Retina (tissue), 1 donor: ENCODE measurements around the gene CFAP45.

Source experiments
- DNase-seq: peaks from one replicate; pipeline ENCODE4 v3.0.0-alpha.2; 2016

CFAP45 gene

DNA sequence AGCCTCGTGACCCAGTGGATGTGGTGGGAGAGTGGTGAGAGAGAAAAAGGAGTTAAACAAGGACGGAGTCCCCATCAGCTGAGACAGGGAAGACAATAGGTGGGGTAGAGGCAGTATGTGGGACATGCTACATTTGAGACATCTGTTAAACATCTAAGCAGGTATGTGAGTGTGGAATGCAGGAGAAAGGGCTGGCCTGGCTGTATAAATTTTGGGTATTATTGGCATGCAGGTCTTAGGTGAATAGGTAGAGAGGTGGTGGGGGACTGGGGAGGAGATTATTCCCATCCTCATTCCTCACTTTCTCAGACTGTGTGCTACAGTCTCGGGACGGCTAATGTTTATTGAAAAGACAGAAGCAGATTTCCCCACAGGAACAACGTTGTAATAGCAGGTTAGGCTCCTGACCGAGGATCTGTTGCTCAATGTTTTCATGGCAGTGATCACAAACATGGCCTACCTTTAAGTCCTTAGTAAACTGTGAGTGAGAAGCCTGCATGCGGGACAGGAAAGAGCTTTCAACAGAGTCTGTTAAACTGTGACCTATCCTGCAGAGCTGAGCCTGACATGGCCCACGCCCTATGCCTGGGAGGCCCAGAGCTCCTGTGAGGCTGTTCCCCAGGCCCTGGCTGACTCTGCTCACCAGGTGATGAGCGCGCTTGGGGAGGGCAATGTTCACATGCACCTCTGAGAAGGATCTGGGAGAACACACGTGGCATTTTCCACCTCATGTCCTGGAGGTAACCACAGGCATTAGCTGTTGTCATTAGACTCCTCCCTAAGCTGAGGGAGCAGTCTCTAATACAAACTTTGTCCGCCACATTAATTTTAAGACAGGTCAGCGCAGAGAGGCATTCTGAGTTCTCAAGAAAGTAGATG lies 54.0 kb downstream of the CFAP45 start:
- no peak for DNase-seq

DNA sequence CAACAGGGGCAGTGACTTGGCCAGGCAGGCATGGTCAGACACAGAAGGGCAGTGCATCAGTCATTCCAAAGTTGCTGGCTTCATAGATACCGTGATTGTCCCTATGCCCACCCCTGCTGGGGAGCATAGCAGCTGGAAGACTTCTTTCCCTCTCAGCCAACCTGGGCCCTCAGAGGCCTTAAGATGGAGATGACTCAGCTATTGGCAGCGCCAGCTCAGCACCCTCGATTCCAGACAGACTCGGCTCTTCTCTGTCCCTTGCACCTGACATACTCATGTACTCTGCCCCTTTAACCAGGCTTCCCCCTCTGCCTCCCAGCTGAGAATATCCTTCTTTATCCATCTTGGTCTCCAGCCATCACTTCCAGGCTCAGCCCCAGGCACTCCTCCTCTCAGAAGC lies 56.5 kb downstream of the CFAP45 start:
- DNase-seq: no peak

DNA sequence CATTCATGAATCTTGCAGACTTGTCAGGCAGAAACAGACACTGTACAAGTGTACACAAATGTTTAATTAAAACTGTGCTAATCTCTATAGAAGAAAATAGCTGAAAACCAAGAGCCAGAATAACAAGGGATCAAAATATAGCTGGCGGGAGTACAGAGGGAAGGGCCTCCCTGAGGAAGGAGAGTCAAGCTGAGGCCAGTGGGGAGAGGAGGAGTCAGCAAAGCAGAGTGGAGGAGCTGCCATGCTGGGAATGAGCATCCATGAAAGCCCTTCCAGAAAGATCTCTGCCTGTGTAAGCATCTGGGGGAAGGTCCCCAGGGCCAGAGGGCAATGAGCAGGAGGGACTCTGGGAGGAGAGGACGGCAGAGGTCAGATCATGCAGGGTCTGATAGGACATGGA lies 58.2 kb downstream of the CFAP45 start:
- no peak for DNase-seq

DNA sequence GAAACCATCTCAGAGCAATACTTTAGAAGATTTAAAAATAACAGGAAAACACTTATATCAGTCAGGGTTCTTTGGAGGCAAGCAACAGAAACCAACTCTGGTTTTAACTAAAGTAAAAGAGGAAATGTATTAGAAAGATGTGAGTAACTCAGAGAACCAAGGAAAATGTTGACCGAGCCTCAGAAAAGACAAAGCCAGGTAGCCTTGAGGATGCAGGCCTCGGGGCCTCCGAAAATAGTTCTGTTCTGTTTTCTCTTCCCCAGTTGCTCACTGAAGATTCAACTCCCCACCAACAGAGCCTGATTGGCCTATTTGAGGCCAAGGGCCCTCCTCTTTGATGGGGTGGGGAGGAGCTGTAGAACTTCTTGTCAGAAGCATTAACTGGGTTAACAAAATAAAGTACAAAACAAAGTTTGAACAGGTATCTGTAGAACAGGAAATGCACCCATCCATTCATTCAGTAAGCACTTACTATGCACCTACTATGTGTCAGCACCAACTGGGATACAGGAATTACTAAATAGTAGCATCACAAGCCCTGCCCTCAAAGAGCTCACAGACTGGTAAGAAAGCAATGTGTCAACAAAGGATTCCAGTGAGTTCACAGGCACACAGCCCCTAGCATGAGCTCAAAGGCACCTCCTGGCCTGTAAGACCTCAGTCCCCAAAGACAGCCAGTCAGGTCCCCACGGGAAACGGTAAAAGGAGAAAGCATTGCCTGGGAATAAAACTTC lies 60.7 kb downstream of the CFAP45 start:
- DNase-seq: no peak

DNA sequence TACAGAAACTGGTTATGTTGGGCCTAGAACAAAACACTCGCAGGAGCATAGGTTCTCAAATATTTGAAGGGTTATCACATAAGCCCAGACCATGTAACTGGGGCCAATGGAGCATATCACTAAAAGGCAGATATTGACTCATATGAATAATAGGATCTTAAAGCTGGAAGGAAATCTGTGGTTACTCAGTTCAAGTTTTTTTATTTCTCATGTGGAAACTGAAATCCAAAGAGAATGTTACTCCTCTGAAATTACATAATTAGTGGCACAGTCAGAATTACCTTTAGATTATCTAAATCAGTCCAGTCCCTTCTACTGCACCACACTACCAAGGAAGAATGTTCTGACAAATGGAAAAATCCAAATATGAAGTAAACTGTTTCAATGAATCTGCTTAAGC lies 61.2 kb downstream of the CFAP45 start:
- DNase-seq: no peak

DNA sequence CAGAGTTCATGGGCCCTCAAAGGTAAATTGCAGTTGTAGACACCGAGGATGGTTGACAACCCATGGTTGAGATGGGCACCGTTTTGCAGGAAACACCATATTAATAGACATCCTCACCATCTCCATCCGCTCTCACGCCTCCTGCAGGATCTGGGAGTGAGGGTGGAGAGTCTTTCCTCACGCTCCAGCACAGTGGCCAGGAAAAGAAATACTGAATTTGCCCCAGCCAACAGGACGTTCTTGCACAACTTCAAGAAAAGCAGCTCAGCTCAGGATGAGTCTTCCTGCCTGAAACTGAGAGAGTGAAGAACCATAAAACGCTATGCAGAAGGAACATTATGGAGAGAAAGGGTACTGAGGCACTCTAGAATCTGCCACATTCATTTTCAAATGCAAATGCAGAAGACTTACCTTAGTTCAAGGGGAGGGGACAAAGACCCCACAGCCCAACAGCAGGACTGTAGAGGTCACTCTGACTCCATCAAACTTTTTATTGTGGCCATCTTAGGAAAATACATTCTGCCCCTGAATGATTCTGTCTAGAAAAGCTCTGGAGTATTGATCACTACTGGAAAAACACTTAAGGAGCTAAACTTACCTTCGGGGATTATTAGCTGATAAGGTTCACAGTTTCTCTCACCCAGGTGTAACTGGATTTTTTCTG lies 64.0 kb downstream of the CFAP45 start:
- DNase-seq: no peak

DNA sequence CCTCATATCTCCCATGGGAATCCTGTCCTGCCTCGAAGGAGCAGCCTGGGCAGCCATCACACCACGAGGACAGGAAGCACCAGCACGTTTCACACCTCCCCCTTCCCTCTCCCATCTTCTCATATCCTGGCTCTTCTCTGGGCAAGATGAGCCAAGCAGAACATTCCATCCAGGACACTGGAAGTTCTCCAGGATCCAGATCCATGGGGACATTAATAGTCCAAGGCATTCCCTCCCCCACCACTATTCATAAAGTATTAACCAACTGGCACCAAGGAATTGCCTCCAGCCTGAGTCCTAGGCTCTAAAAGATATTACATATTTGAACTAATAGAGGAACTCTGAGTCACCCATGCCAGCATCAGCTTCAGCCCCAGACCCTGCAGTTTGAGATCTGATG lies 64.6 kb downstream of the CFAP45 start:
- DNase-seq: no peak

DNA sequence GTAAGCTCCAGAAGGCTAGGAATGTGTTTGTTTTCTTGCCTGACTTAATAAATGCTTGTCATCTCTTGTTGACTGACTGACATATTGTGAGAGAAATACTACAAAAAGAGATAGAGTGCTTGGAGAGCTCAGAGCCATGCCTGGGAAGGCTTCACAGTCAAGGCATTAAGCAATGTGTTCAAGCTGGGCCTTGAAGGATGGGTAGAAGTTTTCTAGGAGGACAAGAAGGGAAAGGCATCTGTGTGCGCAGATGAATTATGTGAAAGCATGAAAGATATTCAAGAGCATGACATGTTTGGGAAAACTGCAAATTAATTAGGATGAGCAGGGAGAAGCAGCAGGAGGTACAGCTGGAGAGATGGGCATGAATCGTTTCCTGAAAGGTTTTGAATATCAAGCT lies 67.7 kb downstream of the CFAP45 start:
- DNase-seq: no peak

DNA sequence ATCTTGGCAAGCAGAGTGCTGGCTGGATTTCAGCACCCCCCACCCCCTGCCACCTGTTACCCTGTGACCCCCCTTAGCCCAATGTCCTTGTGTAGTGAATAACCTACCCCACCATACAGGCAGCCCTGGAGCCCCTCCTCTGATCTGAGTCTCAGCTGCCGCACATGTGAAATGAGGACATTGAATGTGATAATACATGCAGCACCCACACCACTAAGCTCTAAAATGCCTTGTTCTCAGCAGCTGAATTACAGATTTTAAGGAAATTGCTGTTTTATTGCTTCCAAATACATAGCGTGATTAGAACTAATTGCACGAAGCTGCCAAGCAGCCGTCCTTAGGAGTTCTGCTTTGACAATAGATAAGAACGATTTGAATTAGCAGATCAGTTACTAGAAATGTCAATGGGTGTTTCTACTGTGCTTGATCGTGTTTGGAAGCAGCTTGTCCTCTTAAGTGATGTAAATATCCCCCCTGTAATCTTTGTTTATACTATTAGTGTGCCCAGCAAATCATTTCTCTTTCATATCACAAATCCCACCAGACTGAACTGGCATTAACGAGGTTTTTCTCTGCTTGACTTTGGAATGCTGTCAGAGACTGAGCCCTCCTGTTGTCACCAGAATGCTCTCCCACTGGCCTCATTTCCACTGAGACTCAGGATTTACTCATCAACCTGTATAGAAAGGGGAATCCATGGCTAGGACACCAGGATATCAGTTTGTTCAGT lies 68.4 kb downstream of the CFAP45 start:
- peak; percentile 57 for DNase-seq

DNA sequence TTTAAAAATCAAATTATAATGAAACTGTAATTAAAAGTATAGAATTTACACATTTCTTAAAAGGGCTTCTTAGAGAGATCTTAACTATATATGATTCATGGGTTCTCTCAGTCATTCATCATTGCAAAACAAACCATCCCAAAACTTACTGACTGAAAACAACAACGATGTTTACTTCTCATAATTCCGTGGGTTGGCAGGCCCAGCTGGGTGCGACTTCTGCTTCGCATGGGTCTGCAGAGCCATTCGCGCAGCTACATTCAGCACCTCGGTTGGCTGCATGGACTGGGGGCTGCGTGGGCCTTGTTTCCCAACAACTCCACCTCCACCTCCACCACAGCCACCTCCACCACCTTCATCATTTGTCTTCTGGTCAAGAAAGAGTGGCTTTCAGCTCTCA lies 69.2 kb downstream of the CFAP45 start:
- no peak for DNase-seq

DNA sequence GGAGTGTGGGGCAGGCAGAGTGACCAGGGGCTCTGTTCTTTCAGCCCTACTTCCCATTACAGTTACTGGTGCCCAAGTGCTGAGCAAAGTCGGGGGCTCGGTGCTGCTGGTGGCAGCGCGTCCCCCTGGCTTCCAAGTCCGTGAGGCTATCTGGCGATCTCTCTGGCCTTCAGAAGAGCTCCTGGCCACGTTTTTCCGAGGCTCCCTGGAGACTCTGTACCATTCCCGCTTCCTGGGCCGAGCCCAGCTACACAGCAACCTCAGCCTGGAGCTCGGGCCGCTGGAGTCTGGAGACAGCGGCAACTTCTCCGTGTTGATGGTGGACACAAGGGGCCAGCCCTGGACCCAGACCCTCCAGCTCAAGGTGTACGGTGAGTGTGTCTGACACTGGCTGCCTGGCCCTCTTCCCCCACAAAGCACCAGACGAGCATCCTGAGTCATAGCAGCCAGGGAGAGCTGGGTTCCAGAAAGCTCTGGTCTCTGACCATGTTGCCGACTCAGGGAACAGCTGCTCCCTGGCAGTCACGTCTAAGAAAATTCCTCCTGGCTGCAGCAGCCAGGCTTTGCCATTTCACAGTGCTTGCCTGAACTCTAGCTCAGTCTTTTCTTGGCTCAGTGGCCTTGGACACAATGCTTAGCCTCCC lies 70.0 kb downstream of the CFAP45 start:
- no peak for DNase-seq

DNA sequence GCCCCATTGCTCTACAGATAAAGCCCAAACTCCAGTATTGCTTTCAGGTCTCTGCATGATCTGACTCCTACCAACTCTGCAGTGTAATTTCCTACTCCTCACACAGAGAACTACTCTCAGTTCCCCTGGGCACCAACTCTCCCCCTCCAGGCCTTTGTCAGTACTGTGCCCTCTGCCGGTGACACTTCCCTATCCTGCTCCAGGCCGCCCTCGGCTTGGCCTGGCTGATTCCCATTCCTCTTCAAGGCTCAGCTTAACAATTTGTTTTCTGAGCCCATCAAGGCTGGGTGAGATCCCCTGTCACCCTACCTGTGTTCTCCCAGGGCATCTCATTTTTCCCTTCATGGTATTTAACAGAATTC lies 70.7 kb downstream of the CFAP45 start:
- no peak for DNase-seq

DNA sequence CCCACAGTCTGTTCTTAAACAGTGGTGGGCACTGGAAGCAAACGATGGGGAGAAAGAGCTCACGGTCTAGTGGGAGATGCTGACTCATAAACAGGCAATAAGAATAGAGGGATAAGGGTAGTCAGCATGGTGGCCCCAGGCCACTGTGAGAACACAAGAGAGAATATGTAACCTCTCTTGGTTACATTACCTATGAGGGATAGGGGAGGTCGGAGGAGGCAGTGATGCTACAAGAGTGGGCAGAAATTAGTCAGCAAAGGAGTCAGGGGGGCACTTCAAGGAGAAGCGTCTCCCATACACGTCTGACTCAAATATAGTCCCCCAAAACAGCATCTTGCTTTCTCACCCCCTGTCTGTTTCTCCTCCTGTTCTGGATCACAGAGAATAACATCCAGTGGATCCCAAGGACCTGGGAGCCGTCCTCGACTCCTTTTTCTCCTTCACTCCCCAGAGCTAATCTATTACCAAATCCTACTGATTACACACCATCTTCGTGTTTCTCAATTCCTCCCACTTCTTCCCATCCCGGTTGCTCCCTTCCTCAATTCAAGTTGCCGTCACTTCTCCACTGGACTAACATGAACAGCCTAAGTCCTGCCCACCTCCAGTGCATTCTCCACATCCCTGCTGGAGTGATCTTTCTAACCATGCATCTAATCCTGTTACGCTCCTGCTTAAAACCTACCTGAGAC lies 71.2 kb downstream of the CFAP45 start:
- DNase-seq: no peak

DNA sequence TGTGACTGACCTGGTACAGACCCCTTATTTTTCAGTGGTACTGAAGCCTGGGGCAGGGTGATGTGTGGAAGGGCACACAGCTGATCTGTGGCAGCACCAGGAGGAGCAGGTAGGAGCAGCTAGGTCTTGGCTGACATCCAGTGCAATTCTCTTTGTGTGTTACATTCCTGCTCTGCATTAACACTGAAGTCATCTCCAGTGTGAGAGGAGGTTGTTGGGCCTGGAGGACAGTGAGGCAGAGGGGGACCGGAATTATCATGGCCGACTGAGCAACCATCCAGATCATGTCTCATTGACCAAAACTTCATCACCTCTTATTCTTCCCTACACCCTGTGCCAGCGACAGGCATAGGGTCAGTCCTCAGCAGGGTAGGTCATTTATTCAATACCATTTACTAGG lies 71.8 kb downstream of the CFAP45 start:
- DNase-seq: no peak

DNA sequence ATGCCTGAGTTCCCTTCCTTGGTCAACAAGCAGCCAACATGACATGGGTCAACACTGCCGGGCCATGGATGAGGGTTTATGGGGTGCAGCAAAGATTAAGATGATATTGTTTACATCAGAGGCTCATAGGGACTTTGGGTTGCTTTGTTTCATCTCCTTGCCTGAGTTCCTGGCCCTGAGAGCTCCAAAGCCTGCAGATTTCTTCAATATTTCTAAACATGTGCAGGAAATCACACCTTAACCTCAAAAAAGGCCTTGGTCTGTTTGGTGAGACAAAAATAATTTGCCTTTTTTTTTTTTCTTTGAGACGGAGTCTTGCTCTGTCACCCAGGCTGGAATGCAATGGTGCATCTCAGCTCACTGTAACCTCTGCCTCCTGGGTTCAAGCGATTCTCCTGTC lies 72.4 kb downstream of the CFAP45 start:
- DNase-seq: no peak

DNA sequence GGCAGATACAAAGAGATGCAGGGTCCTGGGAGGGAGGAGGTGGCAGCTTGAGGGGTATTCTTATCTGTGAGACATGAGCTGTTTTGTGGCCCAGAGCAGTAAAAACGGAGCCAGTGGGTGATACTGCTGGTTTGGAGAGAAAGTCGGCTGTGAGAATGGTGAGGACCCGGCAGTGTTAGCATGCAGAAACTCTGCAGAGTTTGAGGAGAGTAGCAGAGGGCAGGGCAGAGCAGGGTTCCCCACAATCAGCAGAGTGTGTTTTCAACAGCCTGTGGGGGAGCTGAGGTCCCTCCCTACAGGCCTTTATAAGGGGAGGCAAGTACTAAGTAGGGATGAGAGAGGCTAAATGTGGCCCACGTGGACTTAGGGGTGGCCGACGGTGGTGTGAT lies 72.9 kb downstream of the CFAP45 start:
- no peak for DNase-seq

DNA sequence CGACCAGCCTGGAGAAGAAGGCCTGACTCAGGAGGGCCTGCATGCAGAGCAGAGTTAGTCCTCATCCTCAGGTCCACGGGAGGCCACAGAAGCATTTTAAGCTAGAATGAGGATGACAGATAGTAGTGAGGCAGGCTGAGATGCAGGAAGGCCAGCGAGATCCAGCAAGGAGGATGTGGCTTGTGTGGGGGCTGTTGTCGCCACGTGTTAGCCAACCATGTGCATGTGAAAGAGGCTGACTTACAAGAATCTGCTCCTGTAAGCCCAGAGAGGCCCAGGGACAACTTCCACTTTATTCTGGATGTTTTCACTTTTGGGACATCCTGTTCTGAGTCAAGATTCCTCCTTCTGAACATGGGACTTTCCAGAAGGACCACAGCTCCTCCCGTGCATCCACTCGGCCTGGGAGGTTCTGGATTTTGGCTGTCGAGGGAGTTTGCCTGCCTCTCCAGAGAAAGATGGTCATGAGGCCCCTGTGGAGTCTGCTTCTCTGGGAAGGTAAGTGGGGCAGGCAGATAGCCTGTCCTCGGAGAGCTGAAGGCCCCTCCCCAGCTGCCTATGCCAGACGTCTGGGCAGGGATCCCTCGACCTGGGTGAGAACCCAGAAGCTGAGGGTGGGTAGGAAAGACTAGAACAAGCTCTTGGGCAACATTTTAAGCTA lies 73.4 kb downstream of the CFAP45 start, which contains the start of gene SLAMF8:
Gene SLAMF8, plus strand, starts transcription at position 433 of the 661 bp plus-strand sequence. Its CDS starts 26 bp downstream, at position 459.
- no peak for DNase-seq

DNA sequence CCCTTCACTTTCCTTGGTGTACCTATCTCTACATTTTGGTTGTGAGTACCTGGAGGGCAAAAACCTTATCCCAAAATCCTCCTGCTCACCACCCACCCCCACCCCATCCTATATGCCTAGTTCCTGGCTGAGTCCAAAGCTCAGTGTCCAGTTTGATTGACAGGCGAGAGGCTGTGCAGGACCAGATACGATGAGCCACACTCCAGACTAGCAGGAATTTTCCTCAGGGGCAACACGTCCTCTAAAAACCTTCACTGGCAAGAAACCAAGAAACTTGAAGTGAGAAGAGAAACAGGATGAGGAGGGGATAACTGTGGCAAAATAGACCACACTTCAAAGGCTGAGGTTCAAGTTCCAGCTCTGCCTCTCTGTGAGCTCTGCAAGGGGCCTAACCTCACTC lies 74.4 kb downstream of the CFAP45 start:
- no peak for DNase-seq

DNA sequence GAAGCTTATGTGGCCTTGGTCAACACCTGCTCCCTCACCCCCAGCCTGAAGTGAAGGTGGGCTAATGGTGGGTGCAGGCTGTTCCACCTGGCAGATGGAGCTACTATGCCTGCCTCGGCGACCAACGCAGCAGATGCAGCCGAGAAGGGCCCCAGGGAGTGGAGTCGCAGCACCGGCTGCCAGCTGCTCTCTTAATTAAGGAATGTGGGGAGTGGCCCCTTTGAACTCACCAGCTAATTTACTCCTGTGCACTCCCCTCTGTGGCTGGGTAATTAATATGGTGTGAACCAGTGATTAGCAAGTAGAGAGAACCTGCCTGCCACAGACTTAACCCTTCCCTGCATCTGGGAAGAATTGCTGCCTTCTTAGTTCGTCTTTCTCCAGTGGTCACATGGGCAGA lies 76.6 kb downstream of the CFAP45 start:
- DNase-seq: peak; percentile 59
